H1 (cell line): ENCODE data around the gene FXYD5. TPM values are rescaled to one million over a fixed set of nuclear protein-coding genes. Genes with fewer than 3 reads are reported as not detected.

Experiments used
- CTCF ChIA-PET: fragments of 300-600 bp; sonication (Branson Sonifier 250); formaldehyde crosslinking; loops from one replicate; lab custom pipeline; 2021; ENCODE audit not compliant: partially characterized antibody; lab: Charles Lee
- POLR2A ChIA-PET: fragments of 300-600 bp; sonication (Branson Sonifier 250); formaldehyde crosslinking; loops from one replicate; lab custom pipeline; 2021; ENCODE audit warnings: inconsistent platforms; ENCODE audit not compliant: partially characterized antibody; lab: Charles Lee
- DNase-seq, 2 experiments: peaks; one replicate each; pipeline versions ENCODE4 v3.0.0 to v3.0.0-alpha.2; 2010 to 2022; ENCODE audit warnings: low spot score in 2 of 2, low read depth in 1 of 2, mixed read lengths in 1 of 2
- FAIRE-seq: peaks from 2 replicates; lab custom pipeline; 2011; peaks lifted over from hg19 to GRCh38; lab: Jason Lieb, UNC
- H2AFZ ChIP-seq: 2 replicates; pipeline ENCODE4 v1.8.1; 2012; ENCODE audit warnings: low read length, inconsistent platforms
- H2AK5ac ChIP-seq: 2 replicates; pipeline ENCODE4 v1.6.1; 2013; ENCODE audit warnings: low read depth, low read length
- H2BK120ac ChIP-seq: replicated peaks from 2 replicates; pipeline ENCODE3; 2013; ENCODE audit warnings: low read depth, low read length, inconsistent platforms
- H2BK12ac ChIP-seq: 2 replicates; pipeline ENCODE4 v1.6.1; 2013; ENCODE audit warnings: low read depth, low read length
- H2BK15ac ChIP-seq: 2 replicates; pipeline ENCODE4 v1.6.1; 2013; ENCODE audit warnings: low read length
- H2BK20ac ChIP-seq: 2 replicates; pipeline ENCODE4 v1.6.1; 2013; ENCODE audit warnings: low read length
- H2BK5ac ChIP-seq: 2 replicates; pipeline ENCODE4 v1.6.1; 2013; ENCODE audit warnings: low read depth, low read length
- H3K14ac ChIP-seq: 2 replicates; pipeline ENCODE4 v1.6.1; 2013; ENCODE audit warnings: inconsistent platforms; ENCODE audit not compliant: insufficient read length
- H3K18ac ChIP-seq: 2 replicates; pipeline ENCODE4 v1.6.1; 2013; ENCODE audit warnings: low read length; ENCODE audit errors: extremely low read depth
- H3K23ac ChIP-seq: 2 replicates; pipeline ENCODE4 v1.6.1; 2013; ENCODE audit warnings: inconsistent platforms; ENCODE audit not compliant: insufficient read length
- H3K23me2 ChIP-seq: 2 replicates; pipeline ENCODE4 v1.6.1; 2013; ENCODE audit warnings: low read depth, low read length
- H3K27ac ChIP-seq: 2 replicates; pipeline ENCODE4 v1.6.1; 2011; ENCODE audit warnings: low read depth, low read length, inconsistent platforms
- H3K27me3 ChIP-seq, 4 experiments: replicated peaks in 1 of 4; 1 replicate in 1 of 4; 2 replicates in 3 of 4; pipeline versions ENCODE4 v1.6.1 to v1.8.1; 2011 to 2013; ENCODE audit warnings: low read length in 3 of 4, mild to moderate bottlenecking in 3 of 4, inconsistent platforms in 2 of 4, mixed read lengths in 2 of 4, moderate library complexity in 1 of 4; ENCODE audit not compliant: control insufficient read depth in 3 of 4, insufficient read depth in 3 of 4; ENCODE audit errors: extremely low read depth in 1 of 4
- H3K36me3 ChIP-seq, 4 experiments: 2 replicates each; pipeline versions ENCODE4 v1.6.1 to v1.8.1; 2011 to 2013; ENCODE audit warnings: mild to moderate bottlenecking in 4 of 4, low read length in 3 of 4, moderate library complexity in 2 of 4, control low read depth in 1 of 4, inconsistent platforms in 1 of 4; ENCODE audit not compliant: insufficient read depth in 4 of 4, control insufficient read depth in 2 of 4
- H3K4ac ChIP-seq: replicated peaks from 2 replicates; pipeline ENCODE3; 2013; ENCODE audit warnings: low read length, low read depth, mixed read lengths, inconsistent platforms; ENCODE audit not compliant: insufficient read length
- H3K4me1 ChIP-seq, 4 experiments: replicated peaks in 1 of 4; 1 replicate in 1 of 4; 2 replicates in 3 of 4; pipeline versions ENCODE4 v1.6.1 to v1.8.1; 2011 to 2013; ENCODE audit warnings: low read length in 3 of 4, inconsistent platforms in 2 of 4, mixed read lengths in 1 of 4; ENCODE audit not compliant: insufficient read depth in 4 of 4, control insufficient read depth in 3 of 4
- H3K4me2 ChIP-seq, 2 experiments: 2 replicates each; pipeline versions ENCODE4 v1.6.1 to v1.8.1; 2011 to 2013; ENCODE audit warnings: low read depth in 2 of 2, low read length in 2 of 2, control low read depth in 1 of 2, inconsistent platforms in 1 of 2, mild to moderate bottlenecking in 1 of 2; ENCODE audit not compliant: insufficient read depth in 1 of 2
- H3K4me3 ChIP-seq, 4 experiments: fragments of 200-600, 300-600 bp in 1 of 4; sonication (generic), shearing (Covaris generic), sonication (Bioruptor Twin) in 1 of 4; 2 replicates each; pipeline versions ENCODE4 v1.5.1 to v1.8.1; 2011 to 2016; ENCODE audit warnings: low read length in 4 of 4, low read depth in 3 of 4, control low read depth in 2 of 4, inconsistent platforms in 2 of 4, mild to moderate bottlenecking in 2 of 4, mixed read lengths in 1 of 4, moderate library complexity in 1 of 4; ENCODE audit not compliant: insufficient read depth in 2 of 4; ENCODE audit errors: extremely low read depth in 1 of 4
- H3K56ac ChIP-seq: replicated peaks from 2 replicates; pipeline ENCODE3; 2013; ENCODE audit warnings: low read depth, mild to moderate bottlenecking, mixed read lengths, low read length, inconsistent platforms; ENCODE audit not compliant: insufficient read length
- H3K79me1 ChIP-seq: 2 replicates; pipeline ENCODE4 v1.6.1; 2013; ENCODE audit warnings: low read depth, low read length, control low read depth
- H3K79me2 ChIP-seq, 2 experiments: 2 replicates each; pipeline versions ENCODE4 v1.6.1 to v1.8.1; 2012 to 2013; ENCODE audit warnings: low read length in 2 of 2, mild to moderate bottlenecking in 2 of 2, inconsistent platforms in 1 of 2; ENCODE audit not compliant: insufficient read depth in 2 of 2, control insufficient read depth in 1 of 2
- H3K9ac ChIP-seq, 4 experiments: replicated peaks in 1 of 4; 1 replicate in 1 of 4; 2 replicates in 3 of 4; pipeline versions ENCODE4 v1.6.1 to v1.8.1; 2011 to 2013; ENCODE audit warnings: low read depth in 3 of 4, low read length in 3 of 4, control low read depth in 2 of 4, mild to moderate bottlenecking in 2 of 4, moderate library complexity in 2 of 4, inconsistent platforms in 1 of 4; ENCODE audit errors: extremely low read depth in 1 of 4
- H3K9me3 ChIP-seq, 2 experiments: 2 replicates each; pipeline versions ENCODE4 v1.6.1 to v1.8.1; 2012 to 2013; ENCODE audit warnings: mild to moderate bottlenecking in 2 of 2, moderate library complexity in 2 of 2, control low read depth in 1 of 2, inconsistent platforms in 1 of 2, low read depth in 1 of 2, low read length in 1 of 2, mixed read lengths in 1 of 2; ENCODE audit not compliant: insufficient read depth in 2 of 2
- H4K20me1 ChIP-seq, 2 experiments: replicated peaks in 1 of 2; 2 replicates each; pipeline versions ENCODE3 to v1.8.1; 2011 to 2013; ENCODE audit warnings: inconsistent platforms in 2 of 2, low read length in 2 of 2, mild to moderate bottlenecking in 1 of 2; ENCODE audit not compliant: insufficient read depth in 2 of 2, control insufficient read depth in 1 of 2
- H4K5ac ChIP-seq: 2 replicates; pipeline ENCODE4 v1.6.1; 2013; ENCODE audit warnings: low read length, low read depth, mixed read lengths, inconsistent platforms; ENCODE audit not compliant: insufficient read length
- H4K8ac ChIP-seq: 2 replicates; pipeline ENCODE4 v1.8.0; 2013; ENCODE audit warnings: mild to moderate bottlenecking, moderate library complexity, low read length, inconsistent platforms; ENCODE audit not compliant: insufficient read depth; ENCODE audit errors: extremely low read depth
- H4K91ac ChIP-seq: replicated peaks from 2 replicates; pipeline ENCODE3; 2013; ENCODE audit warnings: low read length, mixed read lengths, inconsistent platforms; ENCODE audit not compliant: insufficient read length
- ASH2L ChIP-seq: fragments of 200-600, 300-600 bp; sonication (generic); IDR thresholded peaks from one replicate; pipeline ENCODE4 v1.7.1; 2017; ENCODE audit warnings: low read length
- MAX ChIP-seq: IDR thresholded peaks from 2 replicates; pipeline ENCODE4 v1.6.1; 2012; ENCODE audit warnings: inconsistent platforms
- POU5F1 ChIP-seq: IDR thresholded peaks from 2 replicates; pipeline ENCODE4 v1.6.1; 2011; ENCODE audit warnings: low read depth, mild to moderate bottlenecking, low read length, moderate library complexity
- RAD21 ChIP-seq, 2 experiments: IDR thresholded peaks in 1 of 2; conservative IDR thresholded peaks in 1 of 2; 2 replicates each; pipeline ENCODE4 v1.6.1; 2011; ENCODE audit warnings: low read depth in 2 of 2, low read length in 2 of 2, improper control_type of control experiment in 1 of 2, inconsistent platforms in 1 of 2, mild to moderate bottlenecking in 1 of 2, moderate library complexity in 1 of 2
- SP1 ChIP-seq: IDR thresholded peaks from 2 replicates; pipeline ENCODE4 v1.6.1; 2011; ENCODE audit warnings: low read depth, low read length
- TBP ChIP-seq: IDR thresholded peaks from 2 replicates; pipeline ENCODE4 v1.6.1; 2011; ENCODE audit warnings: low read depth, low read length, improper control_type of control experiment
- TCF12 ChIP-seq: IDR thresholded peaks from 2 replicates; pipeline ENCODE4 v1.6.1; 2011; ENCODE audit warnings: low read depth, mild to moderate bottlenecking, low read length
- USF2 ChIP-seq: IDR thresholded peaks from 2 replicates; pipeline ENCODE4 v1.6.1; 2011; ENCODE audit warnings: low read length, improper control_type of control experiment
- WGBS, 2 experiments: shearing (Covaris generic) in 1 of 2; methylation state at CpG; one replicate each; pipeline versions ENCODE4 v1.1.6 to v1.1.7; 2013 to 2015; ENCODE audit warnings: low lambda C conversion rate in 2 of 2, mixed read lengths in 2 of 2, inconsistent platforms in 1 of 2, low coverage in 1 of 2, missing lambda C conversion rate in 1 of 2; ENCODE audit not compliant: insufficient replicate concordance in 2 of 2, insufficient coverage in 1 of 2, insufficient read length in 1 of 2; ENCODE audit errors: extremely low coverage in 1 of 2, missing lambda C conversion rate in 1 of 2; 5-methylcytosine and 5-hydroxymethylcytosine counted together
- polyA plus RNA-seq, 7 experiments: library from polyadenylated mRNA; depleted of rRNA in 3 of 7; stranded (reverse) in 5 of 7; unstranded in 2 of 7; fragments of >200 nt in 5 of 7; fragments of 200-250 nt in 2 of 7; gene quantifications; 1 replicate in 5 of 7; 2 replicates in 1 of 7; 4 replicates in 1 of 7; pipeline versions ENCODE4 v1.2.1 to v1.2.3, GENCODE V29; 2011 to 2013; ENCODE audit warnings: missing spikeins in 2 of 7, mixed read lengths in 2 of 7
- total RNA-seq: library from RNA; stranded (reverse); fragmentation: NEBNext Ultra II Directional; extraction: Animal tissue kit (Norgen Biotek cat#: 25700); gene quantifications from 2 replicates; pipeline ENCODE4 v1.2.1, GENCODE V29; 2021

The FXYD5 gene
- total and polyA plus RNA-seq, 2 of the 8 experiments (the other 6 are each of a cell fraction or from before 2014, with no cell fraction given), result 99.0 to 191 TPM

- no peak overlapping the region for H2AFZ ChIP-seq
- H3K9me3 ChIP-seq, result no peaks in the 10 kb centered on the region
- peak overlapping the region in 1 of 4 experiments; percentile 60; a peak in 2 of 7 replicates for H3K9ac ChIP-seq
- H2AK5ac ChIP-seq, result peak overlapping the region; percentile 47; the same call in 1 of the 2 replicates
- peaks cover 9 to 32% (median 16%) of the 10 kb centered on the region in 4 experiments for H3K4me1 ChIP-seq
- peak overlapping the region; percentile 59 to 63 for H3K4me2 ChIP-seq
- H3K23me2 ChIP-seq, result no peaks in the 10 kb centered on the region; the same call in 1 of the 2 replicates
- peak overlapping the region; percentile 98 for H2BK20ac ChIP-seq
- no peak overlapping the region for H2BK15ac ChIP-seq
- peak overlapping the region; percentile 99 for H2BK120ac ChIP-seq
- ChIA-PET CTCF (interaction anchor here (0.5 to 2.5 kb wide), 10 partner anchors 9 to 154 kb away, joined by 3 to 8 read pairs (median 3); partner anchors contain the start of genes FXYD5 and LGI4), POLR2A (interaction anchor here (0.6 to 2.5 kb wide), 23 partner anchors 9 to 306 kb away, joined by 3 to 10 read pairs (median 4); partner anchors contain the start of gene FXYD5)
- H4K20me1 ChIP-seq, result no peaks in the 10 kb centered on the region
- peak in 1 of 2 experiments; percentile 75 for DNase-seq
- H3K79me2 ChIP-seq, result no peaks in the 10 kb centered on the region
- peak overlapping the region; percentile 88 for H3K18ac ChIP-seq
- H3K79me1 ChIP-seq, result no peaks in the 10 kb centered on the region
- H2BK12ac ChIP-seq, result peak overlapping the region; percentile 91
- H3K27ac ChIP-seq, result peak overlapping the region; percentile 74
- peak overlapping the region; percentile 36 for H3K4ac ChIP-seq
- H4K8ac ChIP-seq, result no peak overlapping the region
- WGBS, 2 experiments, result 25% methylated on average over 4 of the region's 4 CpGs; no CpG with 5 or more reads in 1 of the 2 experiments
- peak overlapping the region; percentile 97 for H2BK5ac ChIP-seq
- no peak overlapping the region for H3K56ac ChIP-seq
- FAIRE-seq, result peak; percentile 92
- no peak overlapping the region for H3K14ac ChIP-seq
- peak overlapping the region in 1 of 4 experiments; percentile 40; a peak in 1 of 8 replicates for H3K4me3 ChIP-seq
- H3K27me3 ChIP-seq, result peaks cover 0 to 2% (median 0%) of the 10 kb centered on the region in 4 experiments; a peak in 1 of 7 replicates
- H4K91ac ChIP-seq, result peak overlapping the region; percentile 88
- no peaks in the 10 kb centered on the region; a peak in 1 of 8 replicates for H3K36me3 ChIP-seq
- no peak overlapping the region for H3K23ac ChIP-seq
- H4K5ac ChIP-seq, result peak overlapping the region; percentile 92
- TF ChIP-seq TBP, result no peak
- TF ChIP-seq SP1, result peak; percentile 62
- TF ChIP-seq USF2, result peak; percentile 79
- TF ChIP-seq TCF12, result no peak
- no peak for TF ChIP-seq RAD21 (IDR thresholded peaks at IDR 0.05 in 1 of 2, conservative IDR thresholded peaks at IDR 0.05 in 1 of 2; ENCODE audit: low read depth in 2 of 2, low read length in 2 of 2)
- peak; percentile 59; the same call in 1 of the 2 replicates for TF ChIP-seq MAX
- TF ChIP-seq ASH2L, result peak; percentile 70
- TF ChIP-seq POU5F1, result peak; percentile 58; the same call in 1 of the 2 replicates
Observed at GRCh38 chr19:35202722-35203688, 48.5 kb downstream of the FXYD5 start.
